ENCODE results near the gene COL18A1.
"Not testable (repeated sequence)": the region's sequence is repeated elsewhere in the genome, so short reads cannot be mapped to it uniquely, and the experiment has no call there.

The COL18A1 gene

GRCh38 chr21:45516671-45517151 is 111.7 kb downstream of the COL18A1 start:
- H3K4me1 Mint-ChIP-seq (ENCODE audit: low read depth) = peaks cover 30% of the 10 kb centered on the region
- intact Hi-C loops (cut with micrococcal nuclease) = no loop called here
- H3K36me3 Mint-ChIP-seq (ENCODE audit: low read depth) = peaks cover 100% of the 10 kb centered on the region
- no peaks in the 10 kb centered on the region for H3K27me3 Mint-ChIP-seq
- H3K9me3 Mint-ChIP-seq = peaks cover 27% of the 10 kb centered on the region
- no peak overlapping the region for H3K27ac Mint-ChIP-seq
- H3K4me3 Mint-ChIP-seq = no peak overlapping the region

DNA sequence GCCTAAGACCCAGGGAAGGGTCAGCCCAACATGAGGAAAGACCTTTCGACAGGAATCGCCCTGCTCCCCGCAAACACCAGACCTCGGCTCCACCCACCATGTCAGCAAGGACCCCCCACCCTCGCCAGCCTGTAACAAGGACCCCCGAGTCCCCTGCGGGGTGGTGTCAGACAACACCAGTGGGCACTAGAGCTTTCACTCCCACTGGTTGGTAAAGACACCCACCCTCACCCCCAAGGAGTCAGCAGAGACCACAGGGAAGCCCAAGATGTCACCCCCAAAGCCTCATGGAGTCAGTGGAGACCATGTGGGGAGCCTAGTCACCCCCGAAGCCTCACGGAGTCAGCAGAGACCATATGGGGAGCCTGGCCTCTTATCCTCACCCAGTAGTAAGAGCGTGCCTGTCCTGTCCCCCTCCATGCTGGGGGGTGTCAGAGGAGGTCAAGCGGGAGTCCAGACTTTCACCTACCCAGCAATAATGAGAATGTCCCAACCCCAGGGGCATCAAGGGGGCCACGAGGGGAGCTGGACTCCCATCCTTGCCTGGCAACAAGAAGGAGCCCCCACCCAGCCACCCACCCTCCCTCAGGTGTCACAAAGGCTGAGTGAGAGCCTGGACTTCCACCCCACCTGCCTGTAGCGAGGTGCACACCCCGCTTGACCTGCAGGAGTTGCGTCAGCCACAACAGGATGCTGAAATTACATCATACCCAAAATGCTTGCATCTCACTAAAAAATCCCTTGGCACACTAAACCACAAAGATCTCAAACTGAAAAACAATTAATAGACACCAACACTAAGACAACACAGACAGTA is 112.5 kb downstream of the COL18A1 start:
- no peak overlapping the region for H3K4me3 Mint-ChIP-seq
- peaks cover 27% of the 10 kb centered on the region for H3K9me3 Mint-ChIP-seq
- H3K4me1 Mint-ChIP-seq (ENCODE audit: low read depth) = peaks cover 30% of the 10 kb centered on the region
- H3K27ac Mint-ChIP-seq = peak overlapping the region; percentile 62
- H3K27me3 Mint-ChIP-seq = no peaks in the 10 kb centered on the region
- intact Hi-C loops (cut with micrococcal nuclease) = no loop called here
- peaks cover 100% of the 10 kb centered on the region for H3K36me3 Mint-ChIP-seq (ENCODE audit: low read depth)

DNA sequence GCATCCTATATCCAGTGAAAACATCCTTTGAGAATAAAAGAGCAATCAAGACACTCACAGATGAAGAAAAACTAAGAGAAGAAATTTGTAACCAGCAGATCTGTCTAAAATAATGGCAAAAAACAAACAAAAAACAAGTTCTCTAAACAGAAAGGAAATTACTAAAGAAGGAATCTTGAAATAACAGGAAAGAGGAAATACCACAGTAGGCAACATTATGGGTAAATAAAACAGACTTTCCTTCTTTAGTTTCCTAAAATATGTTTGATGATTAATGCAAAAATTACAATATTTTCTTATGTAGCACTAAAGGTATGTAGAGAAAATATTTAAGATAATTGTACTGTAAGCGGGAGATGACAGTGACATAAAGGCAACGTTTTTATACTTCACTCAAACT is 113.8 kb downstream of the COL18A1 start:
- H3K4me1 Mint-ChIP-seq (ENCODE audit: low read depth) = peaks cover 30% of the 10 kb centered on the region
- peak overlapping the region; percentile 62 for H3K27ac Mint-ChIP-seq
- H3K36me3 Mint-ChIP-seq (ENCODE audit: low read depth) = peaks cover 100% of the 10 kb centered on the region
- peak overlapping the region; percentile 10 for H3K4me3 Mint-ChIP-seq
- H3K9me3 Mint-ChIP-seq = peaks cover 27% of the 10 kb centered on the region
- intact Hi-C loops (cut with micrococcal nuclease) = no loop called here
- no peaks in the 10 kb centered on the region for H3K27me3 Mint-ChIP-seq

GRCh38 chr21:45519182-45519581 is 114.2 kb downstream of the COL18A1 start:
- Mint-ChIP-seq H3K27ac (peak overlapping the region; percentile 62), H3K27me3 (no peaks in the 10 kb centered on the region), H3K4me3 (no peak overlapping the region), H3K9me3 (peaks cover 27% of the 10 kb centered on the region), H3K4me1 (ENCODE audit: low read depth) (peaks cover 30% of the 10 kb centered on the region), H3K36me3 (ENCODE audit: low read depth) (peaks cover 100% of the 10 kb centered on the region)
- intact Hi-C loops (cut with micrococcal nuclease) = no loop called here

- Mint-ChIP-seq H3K27me3 (no peaks in the 10 kb centered on the region), H3K4me1 (ENCODE audit: low read depth) (peaks cover 30% of the 10 kb centered on the region), H3K4me3 (no peak overlapping the region), H3K36me3 (ENCODE audit: low read depth) (peaks cover 79% of the 10 kb centered on the region), H3K27ac (no peak overlapping the region), H3K9me3 (peaks cover 27% of the 10 kb centered on the region)
- intact Hi-C loops (cut with micrococcal nuclease) = no loop called here
Observed at GRCh38 chr21:45521241-45521640, 116.3 kb downstream of the COL18A1 start.

DNA sequence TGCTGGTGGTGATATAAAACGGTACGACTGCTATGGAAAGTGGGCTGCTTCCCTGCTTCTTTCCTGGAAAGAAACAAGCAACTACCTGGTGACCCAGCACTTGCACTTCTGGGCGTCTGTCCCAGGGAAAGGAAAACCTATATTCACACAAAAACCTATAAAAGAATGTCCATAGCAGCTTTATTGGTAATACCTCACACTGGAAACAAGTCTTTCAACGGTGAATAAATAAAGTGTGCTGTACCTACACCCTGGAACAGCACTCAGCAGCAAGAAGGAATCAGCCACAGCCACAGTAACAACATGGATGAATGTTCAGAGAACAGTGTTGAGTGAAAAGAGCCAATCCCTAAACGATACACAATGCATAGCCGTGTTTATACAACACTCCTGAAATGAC is 117.4 kb downstream of the COL18A1 start:
- Mint-ChIP-seq H3K27ac (no peak overlapping the region), H3K27me3 (no peaks in the 10 kb centered on the region)
- intact Hi-C loops (cut with micrococcal nuclease) = no loop called here

GRCh38 chr21:45522986-45523385 is 118.0 kb downstream of the COL18A1 start:
- no peaks in the 10 kb centered on the region for H3K27me3 Mint-ChIP-seq
- peaks cover 21% of the 10 kb centered on the region for H3K4me1 Mint-ChIP-seq (ENCODE audit: low read depth)
- intact Hi-C loops (cut with micrococcal nuclease) = no loop called here
- H3K27ac Mint-ChIP-seq = no peak overlapping the region
- H3K36me3 Mint-ChIP-seq (ENCODE audit: low read depth) = peaks cover 62% of the 10 kb centered on the region
- no peak overlapping the region for H3K4me3 Mint-ChIP-seq
- H3K9me3 Mint-ChIP-seq = peaks cover 25% of the 10 kb centered on the region

More for the DNA sequence above, 117.4 kb downstream of the COL18A1 start:
- Mint-ChIP-seq H3K4me1 (ENCODE audit: low read depth) (peaks cover 27% of the 10 kb centered on the region), H3K36me3 (ENCODE audit: low read depth) (peaks cover 68% of the 10 kb centered on the region), H3K4me3 (no peak overlapping the region), H3K9me3 (peaks cover 27% of the 10 kb centered on the region)

DNA sequence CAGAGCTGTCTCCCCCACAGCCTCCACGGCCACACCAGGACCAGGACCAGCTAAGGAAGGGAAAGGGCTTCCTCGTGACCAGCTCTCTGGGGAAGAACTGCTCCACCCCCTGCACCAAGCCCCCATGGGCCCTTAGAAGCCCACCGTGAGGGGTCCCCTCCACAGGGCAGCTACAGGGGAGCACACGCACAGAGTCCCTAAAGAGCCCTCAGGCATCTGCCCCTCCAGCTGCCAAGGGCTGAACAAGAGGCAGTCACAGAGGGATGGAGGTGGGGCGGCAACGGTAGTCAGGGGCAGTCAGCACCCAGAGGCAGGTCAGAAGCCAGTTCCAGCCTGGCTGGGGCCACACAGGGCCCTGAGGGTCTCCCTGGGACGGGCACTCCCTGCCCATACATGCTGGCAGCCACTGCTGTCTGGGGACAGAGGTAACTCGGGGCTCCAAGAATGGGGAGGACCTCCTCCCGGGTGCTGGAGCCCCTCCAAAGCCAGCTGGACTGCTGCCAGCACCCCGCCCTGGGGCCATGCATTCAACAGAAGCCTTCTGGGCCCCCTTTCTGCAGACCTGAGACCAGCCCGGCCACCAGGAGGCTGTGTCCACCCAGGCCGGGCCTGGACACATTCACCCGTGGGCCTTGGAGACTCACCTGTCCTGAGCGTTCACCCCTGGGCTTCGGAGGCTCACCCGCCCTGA is 118.6 kb downstream of the COL18A1 start:
- peaks cover 20% of the 10 kb centered on the region for H3K9me3 Mint-ChIP-seq
- no peak overlapping the region for H3K4me3 Mint-ChIP-seq
- intact Hi-C loops (cut with micrococcal nuclease) = no loop called here
- peaks cover 15% of the 10 kb centered on the region for H3K4me1 Mint-ChIP-seq (ENCODE audit: low read depth)
- H3K27ac Mint-ChIP-seq = no peak overlapping the region
- H3K27me3 Mint-ChIP-seq = no peaks in the 10 kb centered on the region
- H3K36me3 Mint-ChIP-seq (ENCODE audit: low read depth) = peaks cover 56% of the 10 kb centered on the region

DNA sequence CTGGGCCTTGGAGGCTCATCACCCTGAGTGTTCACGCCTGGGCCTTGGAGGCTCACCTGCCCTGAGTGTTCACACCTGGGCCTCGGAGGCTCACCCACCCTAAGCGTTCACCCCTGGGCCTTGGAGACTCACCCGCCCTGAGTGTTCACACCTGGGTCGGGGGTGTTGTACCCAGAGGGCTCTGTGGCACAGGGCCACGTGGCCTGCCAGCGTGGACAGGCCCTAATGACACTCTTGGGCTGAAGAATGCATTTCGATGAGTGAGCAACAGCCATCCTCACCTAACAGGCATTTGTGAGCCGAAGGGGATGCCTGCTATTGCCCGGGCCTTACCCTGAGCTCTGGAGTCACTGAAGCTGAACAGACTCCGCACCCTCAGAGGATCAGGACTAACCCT is 119.8 kb downstream of the COL18A1 start:
- intact Hi-C loops (cut with micrococcal nuclease) = no loop called here
- no peak overlapping the region for H3K27ac Mint-ChIP-seq
- H3K27me3 Mint-ChIP-seq = no peaks in the 10 kb centered on the region
- H3K36me3 Mint-ChIP-seq (ENCODE audit: low read depth) = peaks cover 44% of the 10 kb centered on the region
- no peak overlapping the region for H3K4me3 Mint-ChIP-seq
- peaks cover 5% of the 10 kb centered on the region for H3K4me1 Mint-ChIP-seq (ENCODE audit: low read depth)
- peaks cover 8% of the 10 kb centered on the region for H3K9me3 Mint-ChIP-seq

GRCh38 chr21:45525153-45525909 is 120.4 kb downstream of the COL18A1 start:
- Mint-ChIP-seq H3K4me3 (no peak overlapping the region), H3K36me3 (ENCODE audit: low read depth) (peaks cover 38% of the 10 kb centered on the region), H3K9me3 (peaks cover 2% of the 10 kb centered on the region), H3K27me3 (no peaks in the 10 kb centered on the region), H3K4me1 (ENCODE audit: low read depth) (no peaks in the 10 kb centered on the region), H3K27ac (no peak overlapping the region)
- intact Hi-C loops (cut with micrococcal nuclease) = no loop called here

DNA sequence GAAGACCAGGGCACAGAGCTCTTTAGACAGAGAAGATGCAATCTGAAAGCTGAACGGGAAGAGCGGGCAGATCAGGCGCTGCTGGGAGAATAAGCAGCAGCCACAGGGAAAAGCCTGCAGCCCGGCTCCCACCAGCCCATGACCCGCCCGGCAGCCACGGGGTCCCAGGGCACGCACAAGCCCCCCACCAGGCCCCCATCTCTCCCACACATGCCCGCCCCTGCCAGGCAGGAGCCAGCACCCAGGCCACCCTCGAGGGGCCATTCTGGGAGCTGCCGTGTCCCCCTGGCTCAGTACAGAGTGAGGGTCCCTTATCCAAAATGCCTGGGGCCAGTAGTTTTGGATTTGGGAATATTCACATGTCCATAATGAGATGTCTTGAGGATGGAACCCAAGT is 120.9 kb downstream of the COL18A1 start:
- no peaks in the 10 kb centered on the region for H3K27me3 Mint-ChIP-seq

GRCh38 chr21:45527151-45527999 is 122.4 kb downstream of the COL18A1 start:
- Mint-ChIP-seq H3K36me3 (ENCODE audit: low read depth) (peaks cover 18% of the 10 kb centered on the region), H3K4me1 (ENCODE audit: low read depth) (peaks cover 10% of the 10 kb centered on the region)
- H3K27ac Mint-ChIP-seq; H3K4me3 Mint-ChIP-seq; intact Hi-C loops (cut with micrococcal nuclease); H3K9me3 Mint-ChIP-seq; H3K27me3 Mint-ChIP-seq: not testable (repeated sequence)

More for the DNA sequence above, 120.9 kb downstream of the COL18A1 start:
- H3K4me3 Mint-ChIP-seq = no peak overlapping the region
- H3K36me3 Mint-ChIP-seq (ENCODE audit: low read depth) = peaks cover 32% of the 10 kb centered on the region
- intact Hi-C loops (cut with micrococcal nuclease) = no loop called here
- H3K9me3 Mint-ChIP-seq = no peaks in the 10 kb centered on the region
- H3K27ac Mint-ChIP-seq = no peak overlapping the region
- H3K4me1 Mint-ChIP-seq (ENCODE audit: low read depth) = no peaks in the 10 kb centered on the region

- Mint-ChIP-seq H3K27ac (no peak overlapping the region), H3K36me3 (ENCODE audit: low read depth) (peaks cover 10% of the 10 kb centered on the region), H3K9me3 (no peaks in the 10 kb centered on the region), H3K27me3 (no peaks in the 10 kb centered on the region), H3K4me3 (no peak overlapping the region), H3K4me1 (ENCODE audit: low read depth) (peaks cover 18% of the 10 kb centered on the region)
- intact Hi-C loops (cut with micrococcal nuclease) = no loop called here
Observed at GRCh38 chr21:45528028-45528705, 123.2 kb downstream of the COL18A1 start.

Measured in dendritic cell treated with granulocyte-macrophage colony-stimulating factor and Interleukin-4, amounts not matched to agents 40 ng/mL and 50 ng/mL, for 4 days (primary cell).